Fibroblast of skin of right biceps (primary cell): ENCODE measurements around the gene ADAMTS14.
A peak's percentile ranks its signal among the peaks of the same experiment; 100 is the strongest.
"Not testable (repeated sequence)": the region's sequence is repeated elsewhere in the genome, so short reads cannot be mapped to it uniquely, and the experiment has no call there.

Source experiments
- DNase-seq: peaks from one replicate; pipeline ENCODE4 v3.0.0-alpha.2; 2013

The ADAMTS14 gene, protein sequence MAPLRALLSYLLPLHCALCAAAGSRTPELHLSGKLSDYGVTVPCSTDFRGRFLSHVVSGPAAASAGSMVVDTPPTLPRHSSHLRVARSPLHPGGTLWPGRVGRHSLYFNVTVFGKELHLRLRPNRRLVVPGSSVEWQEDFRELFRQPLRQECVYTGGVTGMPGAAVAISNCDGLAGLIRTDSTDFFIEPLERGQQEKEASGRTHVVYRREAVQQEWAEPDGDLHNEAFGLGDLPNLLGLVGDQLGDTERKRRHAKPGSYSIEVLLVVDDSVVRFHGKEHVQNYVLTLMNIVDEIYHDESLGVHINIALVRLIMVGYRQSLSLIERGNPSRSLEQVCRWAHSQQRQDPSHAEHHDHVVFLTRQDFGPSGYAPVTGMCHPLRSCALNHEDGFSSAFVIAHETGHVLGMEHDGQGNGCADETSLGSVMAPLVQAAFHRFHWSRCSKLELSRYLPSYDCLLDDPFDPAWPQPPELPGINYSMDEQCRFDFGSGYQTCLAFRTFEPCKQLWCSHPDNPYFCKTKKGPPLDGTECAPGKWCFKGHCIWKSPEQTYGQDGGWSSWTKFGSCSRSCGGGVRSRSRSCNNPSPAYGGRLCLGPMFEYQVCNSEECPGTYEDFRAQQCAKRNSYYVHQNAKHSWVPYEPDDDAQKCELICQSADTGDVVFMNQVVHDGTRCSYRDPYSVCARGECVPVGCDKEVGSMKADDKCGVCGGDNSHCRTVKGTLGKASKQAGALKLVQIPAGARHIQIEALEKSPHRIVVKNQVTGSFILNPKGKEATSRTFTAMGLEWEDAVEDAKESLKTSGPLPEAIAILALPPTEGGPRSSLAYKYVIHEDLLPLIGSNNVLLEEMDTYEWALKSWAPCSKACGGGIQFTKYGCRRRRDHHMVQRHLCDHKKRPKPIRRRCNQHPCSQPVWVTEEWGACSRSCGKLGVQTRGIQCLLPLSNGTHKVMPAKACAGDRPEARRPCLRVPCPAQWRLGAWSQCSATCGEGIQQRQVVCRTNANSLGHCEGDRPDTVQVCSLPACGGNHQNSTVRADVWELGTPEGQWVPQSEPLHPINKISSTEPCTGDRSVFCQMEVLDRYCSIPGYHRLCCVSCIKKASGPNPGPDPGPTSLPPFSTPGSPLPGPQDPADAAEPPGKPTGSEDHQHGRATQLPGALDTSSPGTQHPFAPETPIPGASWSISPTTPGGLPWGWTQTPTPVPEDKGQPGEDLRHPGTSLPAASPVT

DNA sequence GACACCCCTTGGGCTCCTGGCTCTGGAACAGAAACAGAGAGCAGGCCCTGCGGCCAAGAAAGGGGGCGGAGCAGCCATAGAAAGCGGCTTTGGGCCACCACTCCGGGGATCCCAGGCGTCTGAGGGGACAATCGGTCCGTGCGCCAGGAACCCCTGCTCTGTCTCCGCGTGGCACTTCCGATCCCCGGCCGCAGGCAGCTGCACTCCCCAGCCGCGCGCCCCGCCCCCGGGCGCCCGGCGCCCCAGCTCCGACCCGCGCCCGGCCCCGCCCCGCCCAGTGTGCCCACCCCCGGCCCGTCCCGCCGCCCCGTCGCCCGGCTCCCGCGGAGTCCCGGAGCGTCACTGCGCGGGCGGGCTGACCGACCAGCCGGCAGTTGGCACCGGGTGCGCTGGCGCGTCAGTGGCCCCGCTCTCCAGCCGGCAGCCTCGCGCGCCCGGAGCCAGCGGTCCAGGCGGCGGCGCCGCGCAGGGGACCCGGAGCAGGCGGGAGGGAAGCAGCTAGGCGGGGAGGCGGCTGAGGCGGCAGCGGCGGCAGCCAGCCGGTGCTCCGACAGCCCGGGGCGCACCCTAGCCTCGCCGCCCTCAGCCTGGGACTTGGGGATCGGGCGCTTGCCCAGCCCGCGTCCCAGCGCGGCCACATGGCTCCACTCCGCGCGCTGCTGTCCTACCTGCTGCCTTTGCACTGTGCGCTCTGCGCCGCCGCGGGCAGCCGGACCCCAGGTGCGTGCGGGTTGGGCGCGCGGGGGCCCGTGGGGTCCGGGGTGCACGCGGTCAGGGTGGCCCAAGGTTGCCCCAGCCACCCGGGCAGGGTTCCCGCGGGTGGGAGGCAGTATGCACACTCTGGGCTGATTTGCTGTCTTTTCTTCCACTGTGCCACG lies at the start of gene ADAMTS14:
Gene ADAMTS14, plus strand, starts transcription at position 342 of the 878 bp plus-strand sequence. Its CDS starts 297 bp downstream, at position 639.
- DNase-seq: peak; percentile 48

DNA sequence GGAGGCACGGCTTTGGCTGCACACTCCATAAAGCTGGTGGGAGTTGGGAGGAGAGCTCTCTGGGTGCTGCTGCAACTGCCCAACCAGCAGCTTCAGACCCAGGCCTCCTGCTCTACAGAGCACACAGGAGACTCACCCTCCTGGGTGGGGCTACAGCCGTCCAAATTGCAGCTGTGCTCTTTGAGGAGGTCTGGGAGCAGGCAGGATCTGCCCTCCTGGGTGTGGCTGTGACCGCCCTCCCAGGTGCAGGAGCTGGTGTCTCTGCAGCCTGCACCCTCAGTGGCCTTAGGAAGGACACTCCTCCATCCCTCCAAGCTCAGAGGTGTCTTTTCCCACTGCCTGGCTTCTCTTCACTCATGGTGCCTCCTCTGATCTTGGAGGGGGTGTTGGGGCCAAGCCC lies 49.8 kb upstream of the ADAMTS14 start:
- no peak for DNase-seq

DNA sequence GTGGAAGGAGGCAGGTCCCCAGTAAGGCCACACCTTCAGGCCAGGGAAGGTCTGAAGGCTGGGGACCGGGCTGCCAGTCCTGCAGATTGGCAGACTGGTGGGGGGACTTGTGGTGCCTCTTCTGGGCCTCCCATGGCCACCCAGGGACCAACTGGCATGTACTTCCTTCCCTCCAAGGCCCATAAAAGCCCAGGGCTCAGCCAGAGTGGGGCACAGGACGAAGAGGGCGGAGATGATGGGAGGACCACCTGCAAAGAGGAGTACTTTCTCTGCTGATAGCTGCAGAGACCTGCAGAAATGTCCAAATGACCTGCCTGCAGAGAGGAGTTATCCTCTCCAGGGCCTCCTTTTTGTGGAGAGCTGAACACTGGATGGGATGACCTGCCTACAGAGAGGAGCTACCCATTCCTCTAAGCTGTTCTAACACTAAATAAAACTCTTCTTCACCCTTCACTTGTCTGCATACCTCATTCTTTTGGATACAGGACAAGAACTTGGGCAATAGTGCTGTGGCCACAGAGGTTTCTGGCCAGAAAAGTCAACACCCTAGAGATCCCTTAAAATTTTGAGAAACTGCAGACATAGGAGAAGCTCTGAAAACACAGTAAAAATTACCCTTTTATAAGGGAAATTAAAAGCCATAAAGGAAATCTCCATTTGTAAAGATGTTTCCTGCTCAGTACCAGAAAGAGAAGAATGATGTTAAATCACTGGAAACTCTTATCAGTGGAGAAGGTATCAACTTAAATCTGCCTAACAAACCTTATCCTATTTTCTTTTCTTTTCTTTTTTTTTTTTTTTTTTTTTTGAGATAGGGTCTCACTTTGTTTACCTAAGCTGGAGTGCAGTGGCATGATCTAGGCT lies 49.1 kb upstream of the ADAMTS14 start:
- peak; percentile 17 for DNase-seq

DNA sequence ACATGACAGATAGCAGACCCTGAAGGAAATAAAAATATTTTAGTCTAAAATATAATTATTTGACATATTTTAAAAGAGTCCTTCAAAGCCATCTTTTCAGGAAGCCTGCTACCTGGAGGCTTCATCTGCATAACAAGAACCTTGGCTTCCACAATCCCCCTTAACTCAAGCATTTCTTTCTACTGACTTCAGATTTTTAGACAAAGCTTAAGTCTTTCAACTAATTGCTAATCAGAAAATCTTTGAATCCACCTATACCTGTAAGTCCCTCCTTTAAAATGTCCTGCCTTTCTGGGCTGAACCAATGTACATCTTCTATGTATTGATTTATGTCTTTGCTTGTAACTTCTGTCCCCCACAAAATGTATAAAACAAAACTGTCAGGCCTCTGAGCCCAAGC lies 46.2 kb upstream of the ADAMTS14 start:
- no peak for DNase-seq

DNA sequence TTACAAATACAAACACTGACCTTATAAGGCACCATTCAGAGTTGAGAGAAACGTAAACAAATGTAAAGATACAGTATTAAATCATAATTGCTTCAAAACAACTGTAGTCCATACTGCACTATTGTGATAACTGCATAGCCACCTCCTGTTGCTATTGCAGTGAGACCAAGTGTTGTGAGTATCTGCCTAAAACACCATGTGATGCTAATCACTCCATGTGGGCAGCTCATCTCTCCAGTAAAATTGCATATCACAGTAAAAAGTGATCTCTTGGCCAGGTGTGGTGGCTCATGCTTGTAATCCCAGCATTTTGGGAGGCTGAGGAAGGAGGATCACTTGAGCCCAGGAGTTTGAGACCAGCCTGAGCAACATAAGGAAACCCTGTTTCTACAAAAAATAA lies 43.0 kb upstream of the ADAMTS14 start:
- no peak for DNase-seq

DNA sequence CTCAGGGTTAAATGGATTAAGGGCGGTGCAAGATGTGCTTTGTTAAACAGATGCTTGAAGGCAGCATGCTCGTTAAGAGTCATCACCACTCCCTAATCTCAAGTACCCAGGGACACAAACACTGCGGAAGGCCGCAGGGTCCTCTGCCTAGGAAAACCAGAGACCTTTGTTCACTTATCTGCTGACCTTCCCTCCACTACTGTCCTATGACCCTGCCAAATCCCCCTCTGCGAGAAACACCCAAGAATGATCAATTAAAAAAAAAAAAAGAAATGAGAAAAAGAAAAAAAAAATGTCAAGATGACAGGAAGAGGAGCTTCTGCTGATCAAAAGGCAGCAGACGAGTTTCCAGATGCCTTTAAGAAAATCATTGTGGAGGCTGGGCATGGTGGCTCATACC lies 40.6 kb upstream of the ADAMTS14 start:
- DNase-seq: not testable (repeated sequence)

DNA sequence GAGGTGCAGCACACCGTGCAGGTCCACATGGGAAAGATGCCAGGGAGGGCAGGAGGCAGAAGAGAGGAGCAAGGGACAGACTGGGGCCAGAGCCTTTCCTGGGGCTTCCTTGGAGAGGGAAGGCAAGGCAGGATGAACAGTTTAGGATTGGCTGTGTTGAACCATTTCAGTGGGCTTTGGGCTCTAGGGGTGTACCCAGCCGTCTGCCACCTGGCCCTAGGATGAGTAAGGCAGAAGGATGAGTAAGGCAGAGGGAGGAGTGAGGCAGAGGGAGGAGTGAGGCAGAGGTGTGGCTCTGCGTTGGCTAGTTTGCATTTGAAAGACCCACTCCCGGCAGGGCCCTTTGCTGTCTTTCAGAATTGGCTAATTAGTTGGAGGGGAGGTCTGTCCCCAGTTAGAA lies 38.3 kb upstream of the ADAMTS14 start:
- no peak for DNase-seq

DNA sequence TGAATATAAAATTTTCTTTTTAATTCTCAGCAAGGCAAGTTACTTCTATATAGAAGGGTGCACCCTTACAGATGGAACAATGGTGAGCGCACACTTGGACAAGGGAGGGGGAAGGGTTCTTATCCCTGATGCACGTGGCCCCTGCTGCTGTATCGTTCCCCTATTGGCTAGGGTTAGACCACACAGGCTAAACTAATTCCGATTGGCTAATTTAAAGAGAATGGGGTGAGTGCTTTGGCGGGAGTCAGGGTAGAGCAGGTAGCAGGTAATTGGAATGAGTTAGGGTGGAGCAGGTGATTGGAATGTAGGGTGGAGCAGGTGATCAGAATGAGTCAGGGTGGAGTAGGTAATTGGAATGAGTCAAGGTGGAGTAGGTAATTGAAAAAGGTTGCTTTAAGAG lies 37.8 kb upstream of the ADAMTS14 start:
- DNase-seq: not testable (repeated sequence)

DNA sequence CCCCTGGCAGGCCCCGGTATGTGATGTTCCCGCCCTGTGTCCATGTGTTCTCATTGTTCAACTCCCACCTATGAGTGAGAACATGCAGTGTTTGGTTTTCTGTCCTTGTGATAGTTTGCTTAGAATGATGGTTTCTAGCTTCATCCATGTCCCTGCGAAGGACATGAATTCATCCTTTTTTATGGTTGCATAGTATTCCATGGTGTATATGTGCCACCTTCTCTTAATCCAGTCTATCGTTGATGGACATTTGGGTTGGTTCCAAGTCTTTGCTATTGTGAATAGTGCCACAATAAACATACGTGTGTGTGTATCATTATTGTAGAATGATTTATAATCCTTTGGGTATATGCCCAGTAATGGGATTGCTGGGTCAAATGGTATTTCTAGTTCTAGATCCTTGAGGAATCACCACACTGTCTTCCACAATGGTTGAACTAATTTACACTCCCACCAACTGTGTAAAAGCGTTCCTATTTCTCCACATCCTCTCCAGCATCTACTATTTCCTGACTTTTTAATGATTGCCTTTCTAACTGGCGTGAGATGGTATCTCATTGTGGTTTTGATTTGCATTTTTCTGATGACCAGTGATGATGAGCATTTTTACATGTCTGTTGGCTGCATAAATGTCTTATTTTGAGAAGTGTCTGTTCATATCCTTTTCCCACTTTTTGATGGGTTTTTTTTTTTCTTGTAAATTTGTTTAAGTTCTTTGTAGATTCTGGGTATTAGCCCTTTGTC lies 32.5 kb upstream of the ADAMTS14 start:
- not testable (repeated sequence) for DNase-seq

DNA sequence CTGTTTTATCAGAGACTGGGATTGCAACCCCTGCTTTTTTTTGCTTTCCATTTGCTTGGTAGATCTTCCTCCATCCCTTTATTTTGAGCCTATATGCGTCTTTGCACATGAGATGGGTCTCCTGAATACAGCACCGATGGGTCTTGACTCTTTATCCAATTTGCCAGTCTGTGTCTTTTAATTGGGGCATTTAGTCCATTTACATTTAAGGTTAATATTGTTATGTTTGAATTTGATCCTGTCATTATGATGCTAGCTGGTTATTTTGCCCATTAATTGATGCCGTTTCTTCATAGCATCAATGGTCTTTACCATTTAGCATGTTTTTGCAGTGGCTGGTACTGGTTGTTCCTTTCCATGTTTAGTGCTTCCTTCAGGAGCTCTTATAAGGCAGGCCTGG lies 29.0 kb upstream of the ADAMTS14 start:
- not testable (repeated sequence) for DNase-seq

DNA sequence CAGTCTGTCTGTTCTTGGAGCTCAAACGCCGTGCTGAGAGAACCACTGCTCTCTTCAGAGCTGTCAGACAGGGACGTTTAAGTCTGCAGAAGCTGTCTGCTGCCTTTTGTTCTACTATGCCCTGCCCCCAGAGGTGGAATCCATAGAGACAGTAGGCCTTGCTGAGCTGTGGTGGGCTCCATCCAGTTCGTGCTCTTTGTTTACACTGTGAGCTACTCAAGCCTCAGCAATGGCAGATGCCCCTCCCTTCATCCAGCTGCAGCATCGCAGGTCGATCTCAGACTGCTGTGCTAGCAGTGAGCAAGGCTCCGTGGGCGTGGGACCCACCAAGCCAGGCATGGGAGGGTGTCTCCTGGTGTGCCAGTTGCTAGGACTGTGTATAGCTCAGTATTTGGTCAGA lies 27.3 kb upstream of the ADAMTS14 start:
- not testable (repeated sequence) for DNase-seq

DNA sequence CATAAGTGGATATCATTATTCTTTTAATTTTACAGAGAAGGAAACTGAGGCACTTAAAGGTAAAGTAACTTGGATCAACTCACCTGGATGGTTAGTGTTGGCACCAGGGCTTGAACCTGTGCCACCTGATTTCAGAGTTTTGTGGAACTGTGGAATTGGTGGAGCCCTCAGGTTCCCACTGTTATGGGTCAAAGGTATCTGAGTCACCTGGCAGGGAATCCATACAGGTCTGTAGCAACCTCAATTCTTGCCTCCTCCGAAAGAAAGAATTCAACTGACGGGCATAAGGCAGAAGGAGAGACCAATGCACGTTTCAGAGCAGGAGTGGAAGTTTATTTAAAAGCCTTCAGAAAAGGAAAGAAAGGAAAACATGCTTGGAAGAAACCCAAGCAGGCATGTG lies 25.2 kb upstream of the ADAMTS14 start:
- DNase-seq: no peak

DNA sequence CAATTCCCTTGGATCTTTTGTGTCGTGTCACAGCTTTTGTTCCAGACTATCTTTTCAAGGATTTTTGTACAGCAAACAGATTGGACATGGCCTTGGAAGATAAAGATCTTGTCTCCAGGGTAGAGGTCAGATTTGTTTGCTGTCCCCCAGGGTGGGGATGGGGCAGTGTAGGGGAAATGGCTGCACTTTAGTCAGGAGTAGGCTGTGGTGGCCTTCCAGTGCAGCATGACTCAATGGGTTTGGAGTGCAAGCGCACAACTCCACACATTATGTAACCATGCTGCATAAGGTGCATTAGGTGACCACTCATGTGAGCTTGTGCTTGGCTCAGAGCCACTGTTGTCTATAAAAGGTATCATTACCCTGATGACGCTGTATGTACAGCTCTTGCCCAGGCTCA lies 23.9 kb upstream of the ADAMTS14 start:
- peak; percentile 11 for DNase-seq

DNA sequence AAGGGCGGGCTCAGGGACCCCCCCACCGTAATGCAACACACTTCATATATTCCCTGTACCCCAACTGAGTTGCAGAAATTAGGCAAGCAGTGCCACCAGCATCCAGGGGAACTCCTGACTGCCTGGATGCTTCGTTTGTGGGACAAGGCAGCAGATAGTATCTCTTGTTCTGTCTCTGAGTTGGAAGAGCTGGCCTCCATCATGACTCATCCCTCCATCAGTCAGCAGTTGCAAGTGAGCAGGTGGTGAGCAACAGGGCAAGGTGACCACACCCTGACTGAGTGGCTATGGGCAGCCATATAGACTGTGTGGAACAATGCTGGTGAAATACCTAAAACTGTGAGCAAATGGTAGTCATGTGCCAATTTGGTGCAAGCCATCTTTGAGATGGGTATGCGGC lies 22.8 kb upstream of the ADAMTS14 start:
- peak; percentile 85 for DNase-seq

DNA sequence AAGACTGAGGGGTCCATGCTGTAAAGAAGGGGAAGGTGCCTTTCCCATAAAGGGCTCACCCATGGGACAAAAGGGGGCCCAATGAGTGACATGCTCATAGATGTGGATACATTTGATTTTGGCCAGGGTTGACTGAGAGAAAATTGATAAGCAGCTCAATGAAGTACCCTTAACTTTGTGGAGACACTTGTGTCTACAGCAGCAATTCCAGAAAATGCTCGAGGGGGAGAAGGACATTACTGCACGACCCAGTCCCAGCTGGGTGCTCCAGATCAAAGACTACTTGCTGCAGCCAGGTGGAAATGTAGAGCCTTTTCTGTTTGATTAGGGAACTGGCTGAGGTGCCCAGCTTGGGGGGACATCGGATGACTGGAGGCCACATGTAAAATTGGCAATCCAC lies 22.2 kb upstream of the ADAMTS14 start:
- no peak for DNase-seq

DNA sequence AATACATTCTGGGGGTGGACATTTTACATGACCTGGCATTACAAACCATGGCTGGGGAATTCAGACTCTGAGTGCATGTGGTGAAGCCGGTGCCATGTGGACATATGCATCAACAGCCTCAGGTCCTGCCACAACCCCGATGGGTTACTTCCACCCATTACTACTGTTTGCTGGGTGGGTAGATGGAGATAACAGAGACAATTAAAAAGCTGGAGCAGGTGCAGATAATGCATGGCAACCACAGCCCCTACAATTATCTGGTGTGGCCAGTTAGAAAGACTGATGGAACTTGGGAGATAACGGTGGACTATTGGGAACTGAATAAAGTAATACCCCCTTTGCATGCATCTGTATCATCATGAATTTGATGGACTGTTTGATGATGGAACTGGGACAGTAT lies 21.6 kb upstream of the ADAMTS14 start:
- DNase-seq: no peak

DNA sequence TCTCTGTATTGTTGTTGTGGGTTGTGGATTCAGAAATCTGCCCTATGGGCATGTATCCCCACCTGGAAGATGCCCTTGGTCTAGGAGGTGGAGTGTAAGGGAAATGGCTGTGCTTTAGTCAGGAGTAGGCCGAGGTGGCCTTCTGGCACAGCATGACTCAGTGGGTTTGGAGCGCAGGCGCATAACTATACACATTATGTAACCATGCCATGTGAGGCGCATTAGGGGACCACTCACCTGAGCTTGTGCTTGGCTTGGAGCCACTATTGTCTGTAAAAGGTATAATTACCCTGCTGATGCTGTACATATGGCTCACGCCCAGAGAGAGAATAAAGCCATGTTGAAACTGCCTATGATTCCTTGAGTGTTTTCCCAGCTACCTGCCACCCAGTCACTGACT lies 20.6 kb upstream of the ADAMTS14 start:
- no peak for DNase-seq

DNA sequence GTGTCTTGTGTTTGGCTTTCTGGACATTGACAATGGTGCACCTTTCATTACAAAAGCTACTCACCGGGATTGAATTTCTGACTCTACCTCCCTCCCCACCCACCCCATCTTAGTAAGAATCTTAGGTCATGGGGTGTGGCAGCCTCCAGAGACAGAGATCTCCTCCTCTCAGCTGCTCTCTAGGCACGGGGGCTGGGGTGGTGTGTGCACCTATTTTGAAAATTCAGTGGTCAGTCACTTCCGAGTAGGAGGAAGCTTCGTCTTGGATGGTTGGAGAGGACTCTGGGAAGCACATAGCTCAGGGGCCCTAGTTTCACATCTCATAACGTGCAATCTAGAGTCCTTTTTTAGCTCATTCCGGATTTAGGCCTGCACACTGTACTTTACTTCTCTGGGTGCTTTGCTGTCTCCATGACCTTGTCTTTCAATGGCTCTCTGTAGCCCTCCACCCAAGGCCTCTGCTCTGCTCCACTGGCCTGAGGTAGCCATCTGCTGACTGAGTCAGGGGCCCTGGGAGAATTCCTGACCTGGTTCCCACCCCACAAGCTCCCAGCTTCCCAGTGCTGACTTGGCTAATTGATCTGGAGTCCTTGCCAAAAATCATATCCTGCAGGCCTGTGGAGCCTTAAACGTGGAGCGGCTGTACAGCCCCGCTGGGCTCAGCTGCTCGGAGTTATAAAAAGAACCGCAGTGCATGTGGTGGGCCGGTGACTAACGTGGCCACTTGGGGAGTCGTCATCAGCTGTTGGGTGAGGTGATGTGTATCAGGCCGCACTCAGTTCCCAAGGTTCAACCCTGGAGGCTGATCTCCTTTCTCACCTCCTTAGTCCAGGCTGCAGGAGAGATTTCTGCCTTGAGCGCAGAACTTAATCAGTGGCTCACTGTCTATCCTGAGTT lies 19.3 kb upstream of the ADAMTS14 start:
- peak; percentile 99 for DNase-seq

DNA sequence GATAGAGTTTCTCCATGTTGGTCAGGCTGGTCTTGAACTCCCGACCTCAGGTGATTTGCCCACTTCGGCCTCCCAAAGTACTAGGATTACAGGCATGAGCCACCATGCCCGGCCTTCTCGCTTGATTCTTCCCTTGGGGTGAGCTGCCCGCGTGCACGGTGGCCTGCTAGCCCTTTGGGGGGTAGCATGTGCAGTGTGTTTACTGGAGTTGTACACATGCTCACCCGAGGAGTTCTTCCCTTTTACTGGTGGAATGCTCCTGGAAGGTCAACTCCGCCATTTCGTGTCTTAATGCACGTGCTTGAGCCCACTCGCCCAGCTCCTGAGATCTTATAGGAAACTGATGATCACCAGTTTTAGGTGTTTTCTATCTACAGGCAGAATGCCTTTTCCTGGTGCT lies 17.0 kb upstream of the ADAMTS14 start:
- DNase-seq: no peak
